A549 (cell line): ENCODE data around the gene SNX27.

Experiments
- BCL3 ChIP-seq: fragments of >200 bp; sonication (Bioruptor Twin); formaldehyde crosslinking; IDR thresholded peaks from 3 replicates; pipeline ENCODE4 v1.6.1; 2016
- E2F6 ChIP-seq: IDR thresholded peaks from 2 replicates; pipeline ENCODE4 v1.6.1; 2012; ENCODE audit warnings: low read depth, borderline replicate concordance
- EP300 ChIP-seq, 2 experiments: fragments of >200 bp; sonication (Bioruptor Twin); formaldehyde crosslinking; IDR thresholded peaks; 2 replicates in 1 of 2; 3 replicates in 1 of 2; pipeline ENCODE4 v1.6.1; 2016 to 2017
- FOXS1 ChIP-seq: fragments of 250-450 bp; sonication (Bioruptor Pico); IDR thresholded peaks from 2 replicates; pipeline ENCODE4 v1.5.0; 2020; ENCODE audit warnings: mild to moderate bottlenecking, moderate library complexity
- MAX ChIP-seq: IDR thresholded peaks from 2 replicates; pipeline ENCODE4 v1.6.1; 2012
- POLR2A ChIP-seq: IDR thresholded peaks from 2 replicates; pipeline ENCODE4 v1.6.1; 2012; ENCODE audit warnings: mild to moderate bottlenecking, low read length
- RARB ChIP-seq: fragments of 250-450 bp; sonication (Bioruptor Pico); IDR thresholded peaks from 2 replicates; pipeline ENCODE4 v1.8.0; 2021; ENCODE audit warnings: mild to moderate bottlenecking, moderate library complexity
- SMC3 ChIP-seq: fragments of >200 bp; sonication (Bioruptor Twin); formaldehyde crosslinking; IDR thresholded peaks from 3 replicates; pipeline ENCODE4 v1.6.1; 2018; ENCODE audit warnings: inconsistent platforms
- TF ChIP-seq, protein P1 (sequence below): fragments of >200 bp; sonication (Bioruptor Twin); formaldehyde crosslinking; IDR thresholded peaks from 3 replicates; pipeline ENCODE4 v1.5.1; 2016
- TF ChIP-seq, protein P2 (sequence below): fragments of 150-350 bp; IDR thresholded peaks from 2 replicates; pipeline ENCODE4 v1.6.1; 2014; ENCODE audit warnings: low read depth, mild to moderate bottlenecking, low read length

DNA sequence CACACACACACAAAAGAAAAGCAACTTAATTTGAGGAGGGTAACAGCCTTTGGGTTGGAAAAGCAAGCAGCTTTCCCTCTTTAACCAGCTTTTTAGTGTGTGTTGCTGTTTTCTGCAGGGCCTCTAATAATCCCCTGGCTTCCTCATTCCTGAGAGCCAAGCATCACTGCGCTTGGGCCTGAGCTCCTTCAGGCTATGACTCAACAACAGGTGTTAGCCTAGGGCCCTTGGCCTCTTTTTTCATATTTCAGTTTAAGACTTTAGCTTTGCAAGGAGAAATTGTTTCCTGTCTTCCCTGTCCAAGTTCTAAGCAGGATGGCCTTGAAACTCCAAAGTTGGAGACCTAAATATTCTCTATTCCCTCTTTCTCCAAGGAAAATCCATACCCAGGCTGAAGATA, 26.2 kb upstream of the SNX27 start:
- TF ChIP-seq, protein P1, sequence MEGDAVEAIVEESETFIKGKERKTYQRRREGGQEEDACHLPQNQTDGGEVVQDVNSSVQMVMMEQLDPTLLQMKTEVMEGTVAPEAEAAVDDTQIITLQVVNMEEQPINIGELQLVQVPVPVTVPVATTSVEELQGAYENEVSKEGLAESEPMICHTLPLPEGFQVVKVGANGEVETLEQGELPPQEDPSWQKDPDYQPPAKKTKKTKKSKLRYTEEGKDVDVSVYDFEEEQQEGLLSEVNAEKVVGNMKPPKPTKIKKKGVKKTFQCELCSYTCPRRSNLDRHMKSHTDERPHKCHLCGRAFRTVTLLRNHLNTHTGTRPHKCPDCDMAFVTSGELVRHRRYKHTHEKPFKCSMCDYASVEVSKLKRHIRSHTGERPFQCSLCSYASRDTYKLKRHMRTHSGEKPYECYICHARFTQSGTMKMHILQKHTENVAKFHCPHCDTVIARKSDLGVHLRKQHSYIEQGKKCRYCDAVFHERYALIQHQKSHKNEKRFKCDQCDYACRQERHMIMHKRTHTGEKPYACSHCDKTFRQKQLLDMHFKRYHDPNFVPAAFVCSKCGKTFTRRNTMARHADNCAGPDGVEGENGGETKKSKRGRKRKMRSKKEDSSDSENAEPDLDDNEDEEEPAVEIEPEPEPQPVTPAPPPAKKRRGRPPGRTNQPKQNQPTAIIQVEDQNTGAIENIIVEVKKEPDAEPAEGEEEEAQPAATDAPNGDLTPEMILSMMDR: no peak
- TF ChIP-seq EP300 (IDR thresholded peaks at IDR 0.05): no peak
- no peak for TF ChIP-seq POLR2A
- no peak for TF ChIP-seq SMC3
- no peak for TF ChIP-seq RARB
- TF ChIP-seq FOXS1: no peak
- no peak for TF ChIP-seq MAX
- TF ChIP-seq BCL3: no peak
- TF ChIP-seq, protein P2, sequence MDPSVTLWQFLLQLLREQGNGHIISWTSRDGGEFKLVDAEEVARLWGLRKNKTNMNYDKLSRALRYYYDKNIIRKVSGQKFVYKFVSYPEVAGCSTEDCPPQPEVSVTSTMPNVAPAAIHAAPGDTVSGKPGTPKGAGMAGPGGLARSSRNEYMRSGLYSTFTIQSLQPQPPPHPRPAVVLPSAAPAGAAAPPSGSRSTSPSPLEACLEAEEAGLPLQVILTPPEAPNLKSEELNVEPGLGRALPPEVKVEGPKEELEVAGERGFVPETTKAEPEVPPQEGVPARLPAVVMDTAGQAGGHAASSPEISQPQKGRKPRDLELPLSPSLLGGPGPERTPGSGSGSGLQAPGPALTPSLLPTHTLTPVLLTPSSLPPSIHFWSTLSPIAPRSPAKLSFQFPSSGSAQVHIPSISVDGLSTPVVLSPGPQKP: no peak
- no peak for TF ChIP-seq E2F6
